ENCODE results near the gene SHC3. TPM values are rescaled to one million over a fixed set of nuclear protein-coding genes. Genes with fewer than 3 reads are reported as not detected.

The SHC3 gene
- total and polyA plus RNA-seq, 2 of the 4 experiments (the other 2 are of a cell fraction), result 4.5 to 13.3 TPM

GRCh38 chr9:89008055-89008743, 170.4 kb downstream of the SHC3 start:
- Histone ChIP-seq H3K9me1 (ENCODE audit: insufficient read depth, low read length) (peaks cover 5% of the 10 kb centered on the region; the same call in 1 of the 2 replicates), H3K79me1 (ENCODE audit: low read depth in 1 of 2, low read length in 2 of 2) (no peaks in the 10 kb centered on the region), H3K4me1 (ENCODE audit: control insufficient read depth, insufficient read depth, low read length) (no peaks in the 10 kb centered on the region), H3K27ac (ENCODE audit: insufficient read depth, low read length) (no peak overlapping the region), H3K36me3 (ENCODE audit: control insufficient read depth, insufficient read depth, low read length) (peaks cover 18% of the 10 kb centered on the region), H2AFZ (replicated peaks; ENCODE audit: low read length, poor library complexity) (no peak overlapping the region), H2BK120ac (ENCODE audit: low read depth, low read length) (no peak overlapping the region), H2BK5ac (ENCODE audit: low read depth, low read length, poor library complexity, severe bottlenecking) (no peak overlapping the region), H4K20me1 (ENCODE audit: insufficient read depth, low read length) (no peaks in the 10 kb centered on the region), H3K56ac (ENCODE audit: extremely low read depth, insufficient read depth, low read length) (no peak overlapping the region), H2BK15ac (ENCODE audit: low read depth, low read length) (no peak overlapping the region), H3K9ac (ENCODE audit: low read depth, low read length) (no peak overlapping the region), H4K91ac (ENCODE audit: insufficient read depth, low read depth, low read length) (no peak overlapping the region), H3K9me3 (ENCODE audit: control insufficient read depth, insufficient read depth, low read length) (no peaks in the 10 kb centered on the region), H4K5ac (ENCODE audit: low read depth, low read length) (no peak overlapping the region), H3K14ac (replicated peaks; ENCODE audit: low read depth, low read length) (no peak overlapping the region), H3K23ac (ENCODE audit: low read depth, low read length) (no peak overlapping the region), H3K18ac (ENCODE audit: low read depth, low read length) (no peak overlapping the region), H3K4me3 (ENCODE audit: insufficient read depth, low read depth, low read length) (no peak overlapping the region), H4K8ac (ENCODE audit: low read depth in 2 of 2, low read length in 2 of 2) (no peak overlapping the region), H3K27me3 (ENCODE audit: control insufficient read depth, insufficient read depth, low read length) (no peaks in the 10 kb centered on the region), H2AK9ac (replicated peaks; ENCODE audit: low read depth, low read length, poor library complexity) (no peak overlapping the region), H2AK5ac (ENCODE audit: low read depth, low read length) (no peak overlapping the region), H3K4me2 (ENCODE audit: low read depth, low read length) (no peak overlapping the region), H2BK20ac (ENCODE audit: low read depth, low read length) (no peak overlapping the region), H3K4ac (ENCODE audit: low read depth, low read length) (no peak overlapping the region)
- in situ Hi-C loops (cut with MboI; ENCODE audit: low sequenced_read_pairs) (loop anchor here (10.0 to 25.0 kb wide), 3 partner anchors 813 to 1321 kb away; partner anchors contain the start of gene CDK20), dilution Hi-C loops (cut with HindIII; ENCODE audit: low sequenced_read_pairs, unreplicated experiment) (no loop called here), intact Hi-C loops (cut with micrococcal nuclease) (loop anchor here (5.0 kb wide), 1 partner anchor 169 kb away; the partner anchor contains the start of gene SHC3)
- no peak for ATAC-seq (ENCODE audit: low read depth)
- WGBS, 2 experiments (ENCODE audit: extremely low coverage in 2 of 2, insufficient read length in 1 of 2), result 83% methylated on average over 3 of the region's 9 CpGs; no CpG with 5 or more reads in 1 of the 2 experiments
- TF ChIP-seq CEBPB (IDR thresholded peaks at IDR 0.05; ENCODE audit: low read depth, low read length), result no peak
- no peak for DNase-seq
- no TSS peak for BruUV-seq (replicated peaks)
- POLR2A ChIA-PET (ENCODE audit: unreplicated experiment), result interaction anchor here (1.1 kb wide), 1 partner anchor 15 kb away, joined by 5 read pairs; no protein-coding TSS in a partner anchor
- CTCF ChIA-PET, result no interaction called here
